ENCODE results near the gene IGF1R.

IGF1R gene

GRCh38 chr15:98953000-98953787 is 304.9 kb downstream of the IGF1R start:
- no peak overlapping the region for H3K4me3 ChIP-seq (ENCODE audit: low read depth, low read length)
- no peak for TF ChIP-seq CTCF (IDR thresholded peaks at IDR 0.05; ENCODE audit: borderline replicate concordance, insufficient read depth, low read depth, low read length)

- H3K4me3 ChIP-seq (ENCODE audit: low read depth, low read length), result no peak overlapping the region
- TF ChIP-seq CTCF (IDR thresholded peaks at IDR 0.05; ENCODE audit: borderline replicate concordance, insufficient read depth, low read depth, low read length), result no peak
Measured at GRCh38 chr15:98953968-98954367, 305.6 kb downstream of the IGF1R start.

GRCh38 chr15:98954411-98954810 is 306.1 kb downstream of the IGF1R start:
- no peak for TF ChIP-seq CTCF (IDR thresholded peaks at IDR 0.05; ENCODE audit: borderline replicate concordance, insufficient read depth, low read depth, low read length)
- H3K4me3 ChIP-seq (ENCODE audit: low read depth, low read length), result no peak overlapping the region

GRCh38 chr15:98955331-98955730 is 307.0 kb downstream of the IGF1R start:
- TF ChIP-seq CTCF (IDR thresholded peaks at IDR 0.05; ENCODE audit: borderline replicate concordance, insufficient read depth, low read depth, low read length), result no peak
- H3K4me3 ChIP-seq (ENCODE audit: low read depth, low read length), result no peak overlapping the region

- no peak overlapping the region for H3K4me3 ChIP-seq (ENCODE audit: low read depth, low read length)
- no peak for TF ChIP-seq CTCF (IDR thresholded peaks at IDR 0.05; ENCODE audit: borderline replicate concordance, insufficient read depth, low read depth, low read length)
Measured at GRCh38 chr15:98955961-98956723, 307.8 kb downstream of the IGF1R start.

GRCh38 chr15:98956796-98957553 is 308.6 kb downstream of the IGF1R start:
- no peak for TF ChIP-seq CTCF (IDR thresholded peaks at IDR 0.05; ENCODE audit: borderline replicate concordance, insufficient read depth, low read depth, low read length)
- H3K4me3 ChIP-seq (ENCODE audit: low read depth, low read length), result no peak overlapping the region
